Mucosa of stomach (tissue), 1 donor: ENCODE data around the gene ASTN2.
"Not testable (repeated sequence)": the region's sequence is repeated elsewhere in the genome, so short reads cannot be mapped to it uniquely, and the experiment has no call there.

Source experiments
- H3K27me3 ChIP-seq: one replicate; pipeline ENCODE4 v1.7.0; 2013; ENCODE audit warnings: mild to moderate bottlenecking, low read length; ENCODE audit not compliant: control insufficient read depth, insufficient read depth
- H3K36me3 ChIP-seq: one replicate; pipeline ENCODE4 v1.7.0; 2013; ENCODE audit warnings: low read length; ENCODE audit not compliant: control insufficient read depth, insufficient read depth
- H3K4me1 ChIP-seq: one replicate; pipeline ENCODE4 v1.7.0; 2013; ENCODE audit warnings: mild to moderate bottlenecking, low read length; ENCODE audit not compliant: control insufficient read depth, insufficient read depth
- H3K4me3 ChIP-seq: one replicate; pipeline ENCODE4 v1.7.0; 2013; ENCODE audit warnings: low read length
- H3K9ac ChIP-seq: one replicate; pipeline ENCODE4 v1.7.0; 2013; ENCODE audit warnings: mild to moderate bottlenecking, low read length, moderate library complexity
- H3K9me3 ChIP-seq: one replicate; pipeline ENCODE4 v1.7.0; 2013; ENCODE audit warnings: mild to moderate bottlenecking, low read length, moderate library complexity; ENCODE audit not compliant: control insufficient read depth
- donor health status: Pancreatic carcinoma.

ASTN2 gene

DNA sequence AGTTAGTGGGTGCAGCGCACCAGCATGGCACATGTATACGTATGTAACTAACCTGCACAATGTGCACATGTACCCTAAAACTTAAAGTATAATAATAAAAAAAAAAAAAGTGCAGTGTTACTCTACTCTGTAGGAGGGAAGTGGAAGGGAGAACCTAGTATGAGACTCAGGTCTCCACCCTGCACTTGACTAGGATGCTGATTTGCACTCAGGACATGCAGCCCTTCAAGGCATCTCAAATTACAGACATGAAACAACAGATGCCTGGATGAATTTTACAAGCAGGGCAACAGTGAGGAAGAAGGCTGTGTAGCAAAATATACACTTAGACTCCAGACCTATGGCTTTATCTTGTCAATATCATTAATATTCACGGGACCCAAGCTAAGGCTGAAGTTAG is 711.2 kb downstream of the ASTN2 start:
- Histone ChIP-seq H3K9me3 (no peaks in the 10 kb centered on the region), H3K4me1 (no peaks in the 10 kb centered on the region), H3K9ac (no peak overlapping the region), H3K4me3 (no peak overlapping the region), H3K27me3 (no peaks in the 10 kb centered on the region), H3K36me3 (peaks cover 10% of the 10 kb centered on the region)

DNA sequence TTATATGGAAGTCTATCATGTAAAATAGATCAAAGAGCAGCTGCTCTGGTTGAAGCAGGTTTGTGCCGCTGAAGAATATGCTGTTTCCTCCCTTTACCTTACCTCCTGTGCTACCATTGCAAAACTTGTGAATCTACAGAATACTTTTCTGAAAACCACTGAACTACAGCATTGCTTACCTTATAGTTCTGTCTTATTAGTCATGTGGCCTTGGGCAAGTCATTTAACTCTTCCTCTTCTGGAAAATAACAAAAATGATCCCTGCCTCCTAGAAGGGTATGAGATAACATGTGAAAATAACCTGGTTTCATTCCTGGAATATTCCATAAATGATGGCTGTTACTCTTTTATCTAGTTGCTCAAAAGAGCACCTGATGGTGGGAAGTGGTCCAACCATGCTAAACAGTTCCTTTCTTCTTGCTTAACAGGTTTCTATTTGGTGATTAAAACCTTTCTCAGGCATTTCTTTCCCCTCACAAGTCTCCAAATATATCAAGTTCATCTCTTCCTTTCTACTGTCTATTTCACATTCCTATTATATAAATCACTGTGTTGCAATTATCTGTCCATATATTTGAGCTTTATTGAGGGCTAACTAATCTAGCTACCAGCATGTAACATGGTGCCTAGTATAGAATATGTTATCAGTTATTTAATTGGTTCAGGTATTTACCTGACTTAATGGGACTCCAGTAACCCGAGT is 712.8 kb downstream of the ASTN2 start:
- H3K4me1 ChIP-seq, result no peaks in the 10 kb centered on the region

DNA sequence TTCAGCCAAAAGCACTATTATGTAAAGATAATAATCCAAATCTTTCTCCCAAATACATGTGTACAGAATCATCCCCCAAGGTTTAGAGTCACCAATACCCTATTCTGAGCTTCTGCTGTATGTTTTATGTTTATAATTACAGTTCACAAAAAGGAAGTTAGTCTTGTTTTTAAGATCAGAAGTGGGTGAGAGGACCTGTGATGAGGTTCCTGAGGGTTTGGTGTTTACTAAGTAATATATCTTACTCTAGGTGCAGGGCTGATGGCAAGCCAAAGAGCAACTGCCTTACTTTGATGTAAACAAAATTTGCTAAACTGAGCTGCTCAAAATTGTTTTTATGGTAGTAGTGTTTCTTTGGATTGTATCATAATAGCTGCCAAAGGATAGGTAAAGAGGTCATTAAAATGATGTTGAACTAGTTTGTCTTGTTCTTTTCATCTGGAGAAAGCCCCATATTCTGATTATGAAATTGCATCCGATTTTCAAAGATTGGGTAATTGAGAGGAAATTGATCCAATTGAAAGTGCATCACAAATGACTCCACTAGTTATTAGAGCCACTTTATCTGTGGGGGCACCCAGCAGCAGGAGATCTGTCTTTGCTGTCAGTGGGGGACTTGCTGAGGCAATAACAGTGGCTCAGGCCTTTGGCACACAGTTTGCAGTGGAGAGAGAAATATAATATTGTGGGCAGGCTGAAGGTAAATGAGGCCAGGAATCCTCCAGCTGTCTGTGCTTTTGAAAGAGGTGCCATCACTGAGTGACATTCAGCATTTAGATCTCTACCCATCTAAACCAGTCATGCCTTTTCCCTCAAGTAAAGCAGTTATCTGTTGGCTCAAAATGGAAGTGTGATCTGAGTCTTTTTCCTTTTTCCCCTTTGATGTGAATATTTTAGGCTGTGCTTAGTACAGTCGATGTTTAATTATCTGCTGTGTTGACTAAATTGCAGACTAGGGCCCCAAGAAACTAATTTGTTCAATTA is 713.7 kb downstream of the ASTN2 start:
- Histone ChIP-seq H3K27me3 (no peaks in the 10 kb centered on the region), H3K9ac (no peak overlapping the region), H3K9me3 (no peaks in the 10 kb centered on the region), H3K4me3 (no peak overlapping the region), H3K4me1 (no peaks in the 10 kb centered on the region), H3K36me3 (peaks cover 11% of the 10 kb centered on the region)

More for the DNA sequence above, 712.8 kb downstream of the ASTN2 start:
- H3K4me3 ChIP-seq, result no peak overlapping the region
- H3K9me3 ChIP-seq, result no peaks in the 10 kb centered on the region
- H3K27me3 ChIP-seq, result no peaks in the 10 kb centered on the region
- H3K9ac ChIP-seq, result no peak overlapping the region
- H3K36me3 ChIP-seq, result peaks cover 11% of the 10 kb centered on the region

DNA sequence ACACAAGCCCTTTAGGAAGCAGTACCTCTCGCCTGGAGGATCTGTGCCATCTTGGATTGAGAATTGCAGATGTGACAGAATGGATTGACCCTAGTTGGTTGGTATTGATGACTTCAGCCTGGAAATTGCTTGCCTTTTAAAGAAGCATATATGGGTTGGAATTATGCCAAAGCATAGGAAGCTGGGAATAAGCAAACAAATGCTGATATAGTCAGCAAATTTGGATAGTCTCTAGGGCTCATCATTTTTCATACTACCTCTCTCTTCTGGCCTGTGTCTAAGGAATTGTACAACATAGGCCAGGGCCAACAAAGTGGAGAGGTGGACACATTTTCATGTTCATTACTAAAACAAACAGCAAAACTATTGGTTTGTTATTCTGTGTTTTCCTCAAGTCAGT is 714.6 kb downstream of the ASTN2 start:
- Histone ChIP-seq H3K27me3 (no peaks in the 10 kb centered on the region), H3K4me1 (no peaks in the 10 kb centered on the region), H3K9ac (no peak overlapping the region), H3K9me3 (no peaks in the 10 kb centered on the region), H3K4me3 (no peak overlapping the region), H3K36me3 (peaks cover 11% of the 10 kb centered on the region)

DNA sequence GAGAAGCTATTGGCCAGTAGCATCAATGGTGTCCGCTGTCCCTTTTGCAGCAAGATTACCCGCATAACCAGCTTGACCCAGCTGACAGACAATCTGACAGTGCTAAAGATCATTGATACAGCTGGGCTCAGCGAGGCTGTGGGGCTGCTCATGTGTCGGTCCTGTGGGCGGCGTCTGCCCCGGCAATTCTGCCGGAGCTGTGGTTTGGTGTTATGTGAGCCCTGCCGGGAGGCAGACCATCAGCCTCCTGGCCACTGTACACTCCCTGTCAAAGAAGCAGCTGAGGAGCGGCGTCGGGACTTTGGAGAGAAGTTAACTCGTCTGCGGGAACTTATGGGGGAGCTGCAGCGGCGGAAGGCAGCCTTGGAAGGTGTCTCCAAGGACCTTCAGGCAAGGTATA is 717.0 kb downstream of the ASTN2 start:
- H3K36me3 ChIP-seq, result peaks cover 11% of the 10 kb centered on the region

DNA sequence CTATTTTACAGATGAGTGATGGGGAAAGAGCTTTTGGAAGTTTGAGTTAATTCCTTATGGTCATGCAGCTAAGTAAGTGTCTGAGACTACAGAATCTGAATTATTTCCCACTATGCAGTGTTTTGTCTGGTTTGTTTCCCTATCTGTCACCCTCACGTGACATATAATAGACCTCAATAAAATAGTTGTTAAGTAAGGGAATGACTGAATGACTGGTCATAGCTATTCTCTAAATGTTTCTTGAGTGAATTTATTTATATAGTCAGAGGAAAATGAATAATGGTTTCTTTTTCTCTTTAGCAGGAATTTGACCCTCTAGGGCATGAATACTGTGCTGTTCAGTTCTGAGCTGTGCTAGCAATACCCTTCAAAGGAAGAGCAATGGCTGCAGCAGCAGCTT is 717.5 kb downstream of the ASTN2 start:
- H3K9ac ChIP-seq, result no peak overlapping the region
- H3K4me1 ChIP-seq, result peaks cover 4% of the 10 kb centered on the region

More for the DNA sequence above, 717.0 kb downstream of the ASTN2 start:
- Histone ChIP-seq H3K27me3 (no peaks in the 10 kb centered on the region), H3K4me1 (no peaks in the 10 kb centered on the region), H3K9ac (no peak overlapping the region), H3K4me3 (no peak overlapping the region), H3K9me3 (no peaks in the 10 kb centered on the region)

DNA sequence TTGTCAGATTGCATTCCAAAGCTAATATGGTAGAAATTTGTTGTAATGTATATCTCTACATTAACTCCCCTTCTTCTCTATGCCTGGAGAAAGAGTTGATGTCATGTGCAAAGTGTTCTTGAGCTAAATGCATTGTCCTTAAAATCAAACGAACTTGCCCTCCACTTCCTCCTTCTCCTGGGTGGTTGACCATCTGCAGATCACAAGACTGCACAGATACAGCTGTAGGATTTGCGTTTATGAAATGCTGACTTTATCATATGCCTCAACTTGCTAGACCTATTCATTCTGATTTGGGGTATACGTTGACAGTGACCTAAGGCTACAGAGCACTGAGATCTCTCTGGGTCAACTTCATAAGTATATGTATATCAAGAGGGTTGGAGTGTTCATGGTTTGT is 719.4 kb downstream of the ASTN2 start:
- Histone ChIP-seq H3K4me3 (no peak overlapping the region), H3K9ac (no peak overlapping the region), H3K4me1 (peaks cover 4% of the 10 kb centered on the region), H3K9me3 (no peaks in the 10 kb centered on the region), H3K27me3 (no peaks in the 10 kb centered on the region), H3K36me3 (peaks cover 11% of the 10 kb centered on the region)

More for the DNA sequence above, 717.5 kb downstream of the ASTN2 start:
- H3K36me3 ChIP-seq, result peaks cover 11% of the 10 kb centered on the region
- H3K27me3 ChIP-seq, result no peaks in the 10 kb centered on the region
- no peak overlapping the region for H3K4me3 ChIP-seq
- H3K9me3 ChIP-seq, result no peaks in the 10 kb centered on the region

DNA sequence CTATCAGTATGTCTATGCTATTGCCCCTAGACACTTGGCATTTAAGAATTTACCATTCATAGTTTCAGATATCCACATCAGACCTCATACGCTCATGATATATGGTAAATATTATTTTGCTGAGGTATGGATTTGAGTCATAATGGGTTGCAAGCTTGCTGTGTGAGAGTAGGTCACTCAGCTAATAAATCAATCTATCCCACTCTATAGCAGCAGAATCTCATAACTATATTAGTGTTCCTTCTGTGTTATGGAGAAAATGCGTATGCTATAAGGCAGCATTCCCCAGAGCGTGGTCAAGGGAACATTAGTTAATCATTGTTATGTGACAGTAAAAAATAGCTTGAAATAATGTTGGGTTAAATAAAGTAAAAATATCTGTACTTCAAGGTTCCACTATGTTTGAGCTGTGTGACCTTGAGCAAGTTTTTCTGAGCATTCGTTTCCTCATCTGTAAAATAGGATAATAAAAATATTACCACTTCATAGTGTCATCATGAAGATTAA is 720.0 kb downstream of the ASTN2 start:
- peaks cover 5% of the 10 kb centered on the region for H3K4me1 ChIP-seq
- no peak overlapping the region for H3K9ac ChIP-seq
- H3K36me3 ChIP-seq, result peaks cover 11% of the 10 kb centered on the region
- H3K4me3 ChIP-seq, result no peak overlapping the region
- H3K9me3 ChIP-seq, result no peaks in the 10 kb centered on the region
- no peaks in the 10 kb centered on the region for H3K27me3 ChIP-seq

DNA sequence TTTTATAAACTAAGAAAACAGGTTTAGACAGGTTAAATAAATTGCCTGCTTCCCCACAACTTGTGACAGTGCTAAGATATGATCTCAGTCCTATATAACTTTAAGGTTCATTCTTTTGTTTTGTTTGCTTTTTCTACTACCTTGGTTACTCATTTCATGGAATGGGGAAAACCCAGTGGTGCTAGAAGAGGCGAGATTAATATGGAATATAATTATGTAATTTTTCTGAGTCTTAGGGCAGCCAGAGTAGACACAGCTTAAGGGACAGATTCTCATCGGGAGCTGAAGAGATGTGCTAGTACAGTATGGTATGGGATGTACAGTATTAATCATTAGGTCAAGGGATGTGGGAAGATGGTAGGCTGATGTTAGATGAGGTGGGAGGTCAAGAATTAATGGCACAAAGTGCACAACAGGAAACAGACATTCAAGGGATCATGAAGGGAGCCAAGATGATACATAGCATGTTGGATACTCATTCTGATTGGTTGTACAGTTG is 721.6 kb downstream of the ASTN2 start:
- no peaks in the 10 kb centered on the region for H3K27me3 ChIP-seq
- peaks cover 20% of the 10 kb centered on the region for H3K4me1 ChIP-seq
- no peaks in the 10 kb centered on the region for H3K36me3 ChIP-seq
- no peak overlapping the region for H3K9ac ChIP-seq
- H3K4me3 ChIP-seq, result no peak overlapping the region
- no peaks in the 10 kb centered on the region for H3K9me3 ChIP-seq

DNA sequence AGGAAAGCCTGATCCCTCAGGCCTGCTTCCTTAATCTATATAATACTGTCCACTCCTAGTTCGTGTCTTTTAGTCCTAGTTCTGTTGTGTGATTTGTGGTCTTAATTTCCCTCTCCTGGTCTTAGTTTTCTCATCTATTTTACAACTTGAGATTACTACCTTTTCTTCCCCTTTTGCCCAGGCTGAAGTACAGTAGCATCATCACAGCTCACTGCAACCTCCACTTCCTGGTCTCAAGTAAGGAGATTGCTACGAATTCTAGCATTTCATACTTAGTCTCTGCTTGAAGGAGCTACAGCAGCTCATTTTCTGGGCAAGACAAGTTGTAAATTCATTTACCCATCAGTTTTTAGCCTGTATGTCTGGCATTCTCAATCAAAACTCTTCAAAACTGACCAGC is 722.2 kb downstream of the ASTN2 start:
- H3K4me1 ChIP-seq, result peaks cover 26% of the 10 kb centered on the region
- no peaks in the 10 kb centered on the region for H3K36me3 ChIP-seq
- H3K9me3 ChIP-seq, result no peaks in the 10 kb centered on the region
- H3K9ac ChIP-seq, result no peak overlapping the region
- no peaks in the 10 kb centered on the region for H3K27me3 ChIP-seq
- H3K4me3 ChIP-seq, result no peak overlapping the region

DNA sequence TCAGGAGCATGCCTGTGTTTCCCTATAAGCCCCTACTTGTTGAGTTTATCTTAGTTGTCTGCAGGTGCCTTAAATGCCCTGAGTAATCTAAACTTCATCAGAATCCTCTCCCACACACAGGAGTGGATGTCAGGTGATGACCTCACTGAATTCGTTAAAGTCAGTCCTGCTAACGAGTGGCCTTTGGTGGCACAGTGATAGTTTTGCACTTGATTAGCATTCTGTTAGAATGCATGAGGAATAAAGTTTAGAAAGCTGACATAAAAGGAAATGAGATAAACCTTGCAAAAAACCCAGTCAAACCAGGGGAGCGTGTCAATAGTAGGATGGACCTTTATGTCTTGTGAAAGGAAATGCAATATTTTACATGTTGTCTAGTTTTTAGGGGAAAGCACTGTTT is 723.2 kb downstream of the ASTN2 start:
- no peaks in the 10 kb centered on the region for H3K27me3 ChIP-seq
- H3K9ac ChIP-seq, result no peak overlapping the region
- H3K4me3 ChIP-seq, result no peak overlapping the region
- no peaks in the 10 kb centered on the region for H3K36me3 ChIP-seq
- H3K9me3 ChIP-seq, result no peaks in the 10 kb centered on the region
- H3K4me1 ChIP-seq, result peaks cover 26% of the 10 kb centered on the region

DNA sequence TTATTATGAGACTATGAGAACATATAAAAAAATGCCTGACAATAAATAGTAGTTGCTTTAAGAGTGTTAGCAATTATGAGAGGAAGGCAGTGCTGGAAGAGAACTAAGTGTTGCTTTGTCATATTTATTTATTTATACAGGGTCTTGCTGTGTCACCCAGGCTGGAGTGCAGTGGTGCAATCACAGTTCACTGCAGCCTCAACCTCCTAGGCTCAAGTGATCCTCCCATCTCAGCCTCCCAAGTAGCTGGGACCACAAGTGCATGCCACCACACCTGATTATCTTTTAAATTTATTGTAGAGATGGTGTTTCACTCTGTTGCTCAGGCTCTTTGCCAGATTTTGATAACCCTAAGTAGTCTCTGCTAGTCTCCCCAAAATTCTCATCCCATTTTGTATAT is 724.1 kb downstream of the ASTN2 start:
- not testable (repeated sequence) for H3K9me3 ChIP-seq, H3K9ac ChIP-seq, H3K27me3 ChIP-seq, H3K36me3 ChIP-seq, H3K4me3 ChIP-seq
- H3K4me1 ChIP-seq, result peaks cover 26% of the 10 kb centered on the region
